AG08396 (cell line): Measurements from ENCODE around the gene PRPF4.
A peak's percentile ranks its signal among the peaks of the same experiment; 100 is the strongest.
"Not testable (repeated sequence)": the region's sequence is repeated elsewhere in the genome, so short reads cannot be mapped to it uniquely, and the experiment has no call there.

Experiments used
- DNase-seq: peaks from one replicate; pipeline ENCODE4 v3.0.0; 2012; ENCODE audit warnings: low spot score, mixed read lengths

The PRPF4 gene

DNA sequence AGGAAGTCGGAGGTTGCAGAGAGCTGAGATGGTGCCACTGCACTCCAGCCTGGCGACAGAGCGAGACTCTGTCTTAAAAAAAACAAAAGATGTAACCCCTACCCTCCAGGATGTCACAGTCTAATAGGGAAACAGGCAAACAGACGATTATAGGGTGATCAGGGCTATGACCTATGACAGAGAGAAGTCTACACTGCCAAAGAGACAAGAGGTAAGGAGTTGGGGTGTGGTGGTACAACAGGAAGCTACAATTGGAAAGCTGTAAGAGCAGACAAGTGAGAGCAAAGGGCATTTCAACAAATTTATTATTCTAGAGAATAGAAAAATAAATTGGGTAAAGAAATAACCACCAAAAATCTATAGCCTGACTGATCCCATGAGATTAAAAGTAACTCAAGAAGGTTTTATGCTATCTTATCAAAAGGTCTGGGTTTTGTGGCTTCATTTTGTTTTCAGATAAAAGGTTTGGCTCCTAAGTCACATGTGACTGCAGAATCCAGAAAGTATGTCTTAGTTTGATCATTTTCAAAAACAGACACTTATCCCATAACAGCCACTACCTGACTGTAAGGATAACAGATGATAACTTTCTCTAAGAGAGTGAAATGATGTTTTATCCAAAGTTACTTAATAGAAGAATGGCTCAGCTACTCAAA, 7.4 kb upstream of the PRPF4 start:
- DNase-seq: no peak

GRCh38 chr9:113269355-113269754, 6.1 kb upstream of the PRPF4 start:
- DNase-seq: no peak

- DNase-seq: no peak
These were observed 5.6 kb upstream of the PRPF4 start for GRCh38 chr9:113269871-113270270.

DNA sequence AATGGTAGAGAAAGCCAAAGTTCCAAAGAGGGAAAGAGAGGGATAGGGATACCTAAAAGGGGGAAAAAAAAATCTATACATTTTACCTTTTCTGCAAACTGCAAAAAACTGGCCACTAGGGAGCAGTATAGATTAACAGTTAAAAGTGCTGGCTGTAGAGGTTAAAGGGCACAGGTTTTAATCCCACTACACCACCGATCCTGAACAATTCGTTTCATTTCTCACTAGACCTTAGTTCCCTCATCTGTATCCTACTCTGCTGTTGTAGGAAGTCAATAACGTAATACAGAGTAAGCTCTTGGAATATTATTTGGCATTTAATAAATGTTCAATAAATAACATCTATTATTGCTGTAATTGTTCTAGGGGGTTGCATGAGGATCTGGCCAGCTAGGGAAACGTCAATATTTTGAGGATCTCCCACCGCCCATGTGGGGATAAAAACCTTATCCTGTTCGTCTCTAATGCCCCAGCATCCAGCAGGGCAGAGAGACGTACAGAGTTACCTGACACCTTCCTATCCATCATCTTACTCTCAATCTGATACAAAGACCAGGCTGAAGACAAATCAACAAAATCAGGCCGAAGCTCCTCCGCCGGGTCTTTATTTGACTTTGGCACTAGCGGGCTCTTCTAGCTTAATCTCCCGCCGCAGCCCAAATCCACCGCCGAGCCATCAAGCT, 843 bp upstream of the PRPF4 start:
- DNase-seq: peak; percentile 52

- no peak for DNase-seq
These were observed 3.4 kb downstream of the PRPF4 start for GRCh38 chr9:113278840-113279239.

DNA sequence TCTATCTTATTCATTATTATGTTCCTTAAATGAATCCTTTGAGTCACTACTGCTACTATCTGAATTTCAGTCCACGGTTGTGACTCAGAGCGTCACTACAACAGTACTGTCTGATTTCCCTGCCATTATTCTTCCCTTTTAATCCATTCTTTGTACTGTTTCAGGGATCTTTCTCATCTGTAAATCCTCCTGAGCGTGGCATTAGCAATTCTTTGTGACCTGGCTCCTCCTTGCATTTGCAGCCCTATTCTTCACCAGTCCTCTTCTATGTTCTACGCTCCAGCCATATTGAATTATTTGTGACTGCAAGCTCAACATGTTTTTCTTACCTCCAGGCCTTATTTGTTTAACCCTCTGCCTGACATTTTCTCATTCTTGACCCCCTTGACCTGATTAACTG, 5.9 kb downstream of the PRPF4 start:
- no peak for DNase-seq

DNA sequence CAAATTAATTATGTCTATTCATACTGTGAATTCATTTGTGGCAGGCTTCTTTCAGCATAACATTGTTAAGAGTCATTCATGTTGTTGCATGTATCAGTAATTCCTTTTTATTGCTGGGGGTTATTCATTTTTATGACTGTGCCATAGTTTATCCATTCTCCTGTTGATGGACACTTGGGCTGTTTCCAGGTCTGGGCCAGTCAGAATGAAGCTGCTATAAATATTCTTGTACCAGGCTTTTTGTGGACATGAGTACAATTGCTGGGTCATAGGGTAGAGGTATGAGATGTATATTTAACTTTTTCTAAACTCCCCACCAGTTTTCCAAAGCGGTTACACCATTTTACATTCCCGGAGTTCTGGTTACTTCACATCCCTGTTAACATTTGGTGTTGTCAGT, 13.6 kb downstream of the PRPF4 start:
- no peak for DNase-seq

DNA sequence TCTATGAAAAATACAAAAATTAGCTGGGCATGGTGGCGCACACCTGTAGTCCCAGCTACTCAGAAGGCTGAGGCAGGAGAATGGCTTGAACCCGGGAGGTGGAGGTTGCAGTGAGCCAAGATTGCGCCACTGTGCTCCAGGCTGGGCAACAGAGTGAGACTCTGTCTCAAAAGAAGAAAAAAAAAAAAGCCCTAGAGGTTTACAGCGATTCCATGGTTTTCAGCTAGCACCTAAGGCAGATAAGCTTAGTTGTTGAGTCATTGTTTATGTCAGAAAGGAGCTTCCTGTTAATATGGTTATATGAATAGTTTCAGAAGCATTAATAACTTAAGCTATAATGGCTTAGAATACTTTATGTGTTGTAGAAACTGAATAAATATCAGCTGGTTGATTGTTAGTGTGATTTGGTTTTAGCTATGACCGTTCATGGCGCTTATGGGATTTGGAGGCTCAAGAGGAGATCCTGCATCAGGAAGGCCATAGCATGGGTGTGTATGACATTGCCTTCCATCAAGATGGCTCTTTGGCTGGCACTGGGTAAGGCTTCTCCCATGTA, 14.7 kb downstream of the PRPF4 start:
- DNase-seq: no peak

DNA sequence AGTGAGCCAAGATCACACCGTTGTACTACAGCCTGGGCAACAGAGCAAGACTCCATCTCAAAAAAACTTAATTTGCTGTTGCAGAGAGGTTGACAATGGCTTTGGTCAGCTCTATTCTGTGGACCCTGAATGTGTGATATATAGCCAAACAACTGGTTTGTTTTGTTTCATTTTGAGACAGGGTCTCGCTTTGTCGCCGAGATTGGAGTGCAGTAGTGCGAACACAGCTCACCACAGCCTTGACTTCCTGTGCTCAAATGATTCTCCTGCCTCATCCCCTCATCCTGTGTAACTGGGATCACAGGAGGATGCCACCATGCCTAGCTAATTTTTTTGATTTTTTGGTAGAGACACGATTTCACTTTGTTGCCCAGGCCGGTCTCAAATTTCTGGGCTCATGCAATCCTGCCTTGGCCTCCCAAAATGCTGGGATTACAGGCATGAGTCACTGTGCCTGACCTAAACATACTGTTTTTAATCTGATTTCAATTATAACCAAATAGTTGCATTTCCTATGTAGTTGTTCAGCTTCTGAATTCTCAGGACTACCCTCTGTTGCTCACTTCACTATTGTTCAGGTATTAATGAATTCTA, 17.9 kb downstream of the PRPF4 start:
- no peak for DNase-seq

DNA sequence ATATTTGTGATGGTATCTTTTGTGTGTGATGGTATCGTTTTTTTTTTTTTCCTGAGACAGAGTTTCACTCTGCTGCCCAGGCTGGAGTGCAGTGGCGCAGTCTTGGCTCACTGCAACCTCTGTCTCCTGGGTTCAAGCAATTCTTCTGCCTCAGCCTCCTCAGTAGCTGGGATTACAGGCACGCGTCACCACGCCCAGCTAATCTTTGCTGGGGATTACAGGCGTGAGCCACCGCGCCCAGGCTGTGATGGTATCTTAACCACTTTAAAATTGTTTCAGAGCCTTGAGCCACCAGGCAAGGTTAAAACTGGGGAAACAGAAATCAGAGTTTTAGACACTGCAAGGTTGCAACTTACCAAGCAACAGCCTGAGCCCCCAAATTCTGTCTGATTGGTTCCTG, 20.8 kb downstream of the PRPF4 start:
- not testable (repeated sequence) for DNase-seq

- DNase-seq: no peak
These were observed 21.5 kb downstream of the PRPF4 start for GRCh38 chr9:113296796-113297558.

DNA sequence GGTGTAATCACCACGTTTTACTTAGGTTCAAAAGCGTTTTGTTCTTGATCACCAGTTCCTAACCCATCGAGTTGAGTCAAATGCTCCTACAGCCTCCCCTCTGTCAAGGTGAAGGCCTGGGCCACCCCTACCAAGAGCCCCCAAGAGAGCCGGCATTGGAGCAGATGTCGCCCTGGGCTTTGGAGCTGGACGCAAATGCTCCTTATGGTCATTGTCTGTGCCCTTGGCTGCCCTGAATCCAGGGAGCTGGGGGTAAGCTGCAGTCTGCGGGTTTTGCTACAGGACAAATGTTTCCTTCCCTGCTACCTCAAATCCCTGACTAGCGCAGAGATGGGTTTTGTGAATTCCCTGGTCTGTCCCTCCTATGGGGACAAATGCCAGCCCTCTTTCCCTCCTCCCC, 22.9 kb downstream of the PRPF4 start:
- DNase-seq: no peak

- no peak for DNase-seq
These were observed 23.7 kb downstream of the PRPF4 start for GRCh38 chr9:113298924-113299770.

GRCh38 chr9:113299800-113300292, 24.4 kb downstream of the PRPF4 start:
- DNase-seq: no peak

GRCh38 chr9:113301548-113301947, 26.1 kb downstream of the PRPF4 start:
- DNase-seq: no peak

GRCh38 chr9:113302792-113303418, 27.4 kb downstream of the PRPF4 start, which contains the start of gene RNF183:
RNF183 (minus strand) TSS chr9:113303376; CDS start chr9:113298184, 5,192 bp downstream.
- DNase-seq: no peak

GRCh38 chr9:113306566-113306965, 31.1 kb downstream of the PRPF4 start:
- DNase-seq: no peak

DNA sequence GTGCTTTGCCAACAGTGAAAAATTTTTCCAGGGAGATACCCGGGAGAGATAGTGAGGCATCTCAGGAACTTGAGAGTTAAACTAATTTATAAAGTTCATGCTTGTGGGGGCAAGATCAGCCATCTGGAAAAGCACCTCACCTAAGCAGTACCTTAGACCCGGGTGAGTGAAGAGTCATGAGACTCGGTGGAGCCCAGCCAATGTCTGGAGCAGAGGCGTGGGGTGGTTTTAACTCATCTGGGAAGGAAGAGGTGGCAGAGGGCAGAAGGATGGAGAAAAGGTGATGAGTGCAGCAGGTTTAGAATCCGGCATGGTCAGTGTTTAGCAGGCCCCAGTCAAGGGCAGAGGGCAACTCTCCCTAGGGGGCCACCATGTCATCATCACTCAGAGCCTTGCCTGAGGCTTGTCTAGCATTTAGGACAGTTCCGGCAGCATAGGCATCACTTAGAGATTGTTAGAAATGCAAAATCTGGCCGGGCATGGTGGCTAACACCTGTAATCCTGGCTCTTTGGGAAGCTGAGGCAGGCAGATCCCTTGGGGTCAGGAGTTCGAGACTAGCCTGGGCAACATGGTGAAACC, 32.0 kb downstream of the PRPF4 start:
- no peak for DNase-seq

- DNase-seq: peak; percentile 50
These were observed 33.9 kb downstream of the PRPF4 start for GRCh38 chr9:113309204-113309813.

- DNase-seq: no peak
These were observed 35.1 kb downstream of the PRPF4 start for GRCh38 chr9:113310538-113310937.
